ENCODE data around the gene ZHX3. TPM values are rescaled to one million over a fixed set of nuclear protein-coding genes. Genes with fewer than 3 reads are reported as not detected.
A peak's percentile ranks its signal among the peaks of the same experiment; 100 is the strongest.

ZHX3 gene
- total RNA-seq, 2 experiments from 2014 or later, result 12.8 to 15.4 TPM

GRCh38 chr20:41173161-41173721 lies 144.3 kb downstream of the ZHX3 start:
- intact Hi-C loops (cut with DNase I, micrococcal nuclease), result loop anchor here (1.0 to 5.0 kb wide), 3 partner anchors 36 to 167 kb away; partner anchors contain the start of genes LPIN3 (in 2 of the 2) and PLCG1 (in 1 of the 2)
- ChIA-PET POLR2A (no interaction called here), CTCF (interaction anchor here (0.6 to 3.8 kb wide), 23 partner anchors 8 to 261 kb away, joined by 3 to 25 read pairs (median 4); partner anchors contain the start of gene LPIN3)
- peak; percentile 78 for DNase-seq
- Mint-ChIP-seq H3K4me1 (peaks cover 6% of the 10 kb centered on the region), H3K27ac (peak overlapping the region; percentile 65), H3K9me3 (ENCODE audit: low read depth) (no peaks in the 10 kb centered on the region), H3K4me3 (no peak overlapping the region), H3K27me3 (no peaks in the 10 kb centered on the region), H3K36me3 (ENCODE audit: low read depth) (peaks cover 62% of the 10 kb centered on the region)
- ATAC-seq, result peak; percentile 78

- POLR2A ChIA-PET, result no interaction called here
- ATAC-seq, result peak; percentile 17
- Mint-ChIP-seq H3K4me3 (no peak overlapping the region), H3K4me1 (peaks cover 6% of the 10 kb centered on the region), H3K36me3 (ENCODE audit: low read depth) (peaks cover 62% of the 10 kb centered on the region), H3K27me3 (no peaks in the 10 kb centered on the region), H3K9me3 (ENCODE audit: low read depth) (no peaks in the 10 kb centered on the region), H3K27ac (peak overlapping the region; percentile 65)
- intact Hi-C loops (cut with DNase I, micrococcal nuclease), result loop anchor here (1.0 to 5.0 kb wide), 3 partner anchors 35 to 168 kb away; partner anchors contain the start of genes LPIN3 (in 2 of the 2) and PLCG1 (in 1 of the 2)
- CTCF ChIA-PET, result interaction anchor here (0.6 to 3.8 kb wide), 23 partner anchors 8 to 255 kb away, joined by 3 to 25 read pairs (median 4); partner anchors contain the start of gene LPIN3
- DNase-seq, result peak; percentile 6
These were observed 145.0 kb downstream of the ZHX3 start for GRCh38 chr20:41172296-41173140.

GRCh38 chr20:41171736-41172295 lies 145.7 kb downstream of the ZHX3 start:
- Mint-ChIP-seq H3K36me3 (ENCODE audit: low read depth) (peaks cover 68% of the 10 kb centered on the region), H3K9me3 (ENCODE audit: low read depth) (no peaks in the 10 kb centered on the region), H3K4me3 (no peak overlapping the region), H3K4me1 (peaks cover 11% of the 10 kb centered on the region), H3K27ac (peak overlapping the region; percentile 62), H3K27me3 (no peaks in the 10 kb centered on the region)
- ATAC-seq (no peak), DNase-seq (no peak)
- intact Hi-C loops (cut with DNase I, micrococcal nuclease), result loop anchor here in 1 of 2 experiments (5.0 kb wide), 1 partner anchor 35 kb away; the partner anchor contains the start of gene PLCG1
- POLR2A ChIA-PET, result no interaction called here
- CTCF ChIA-PET, result interaction anchor here (0.9 to 3.8 kb wide), 8 partner anchors 12 to 256 kb away, joined by 3 to 25 read pairs (median 14); partner anchors contain the start of gene LPIN3

DNA sequence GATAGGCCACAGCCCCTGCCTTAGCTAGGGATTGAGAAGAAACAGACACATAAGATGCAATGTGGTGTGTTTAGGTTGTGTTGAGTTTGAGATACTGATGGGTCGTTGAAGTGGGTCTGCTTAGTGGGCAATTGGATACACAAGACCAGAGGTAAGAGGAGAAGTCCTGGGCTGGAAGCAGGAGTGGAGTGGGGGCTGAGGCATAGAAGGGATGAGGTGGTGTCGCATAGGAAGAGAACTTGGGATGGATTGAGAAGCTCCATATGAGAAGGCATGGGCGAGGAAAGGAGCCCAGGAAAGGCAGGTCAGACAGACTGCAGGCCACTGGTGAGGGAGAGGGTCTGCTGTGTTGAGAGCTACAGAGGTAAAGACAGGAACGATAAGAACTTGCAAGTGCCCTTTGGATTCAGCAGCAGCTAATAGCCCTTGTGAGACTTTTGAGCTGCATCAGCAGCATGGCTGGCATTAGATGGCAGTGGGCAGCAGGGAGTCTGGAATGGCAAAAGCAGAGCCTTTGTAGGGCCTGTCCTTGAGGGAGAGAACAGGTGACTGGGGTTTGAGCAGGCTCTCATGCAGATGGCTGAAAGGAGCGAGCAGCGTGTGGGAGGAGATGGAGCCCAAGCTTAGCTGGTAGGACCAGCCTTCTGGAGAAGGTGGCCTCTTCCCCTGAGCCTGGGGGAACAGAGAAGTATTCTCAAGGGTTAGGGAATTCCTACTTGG lies 147.0 kb downstream of the ZHX3 start:
- intact Hi-C loops (cut with DNase I, micrococcal nuclease), result loop anchor here in 1 of 2 experiments (5.0 kb wide), 1 partner anchor 33 kb away; the partner anchor contains the start of gene PLCG1
- Mint-ChIP-seq H3K4me1 (peaks cover 18% of the 10 kb centered on the region), H3K27me3 (no peaks in the 10 kb centered on the region), H3K36me3 (ENCODE audit: low read depth) (peaks cover 71% of the 10 kb centered on the region), H3K9me3 (ENCODE audit: low read depth) (no peaks in the 10 kb centered on the region), H3K27ac (peak overlapping the region; percentile 45), H3K4me3 (no peak overlapping the region)
- POLR2A ChIA-PET, result interaction anchor here (0.6 to 2.1 kb wide), 2 partner anchors 12 to 231 kb away, joined by 4 to 8 read pairs; no protein-coding TSS in a partner anchor
- DNase-seq, result peak; percentile 3
- ATAC-seq, result no peak
- CTCF ChIA-PET, result interaction anchor here (0.7 to 3.8 kb wide), 6 partner anchors 14 to 502 kb away, joined by 3 to 25 read pairs (median 4); no protein-coding TSS in a partner anchor

DNA sequence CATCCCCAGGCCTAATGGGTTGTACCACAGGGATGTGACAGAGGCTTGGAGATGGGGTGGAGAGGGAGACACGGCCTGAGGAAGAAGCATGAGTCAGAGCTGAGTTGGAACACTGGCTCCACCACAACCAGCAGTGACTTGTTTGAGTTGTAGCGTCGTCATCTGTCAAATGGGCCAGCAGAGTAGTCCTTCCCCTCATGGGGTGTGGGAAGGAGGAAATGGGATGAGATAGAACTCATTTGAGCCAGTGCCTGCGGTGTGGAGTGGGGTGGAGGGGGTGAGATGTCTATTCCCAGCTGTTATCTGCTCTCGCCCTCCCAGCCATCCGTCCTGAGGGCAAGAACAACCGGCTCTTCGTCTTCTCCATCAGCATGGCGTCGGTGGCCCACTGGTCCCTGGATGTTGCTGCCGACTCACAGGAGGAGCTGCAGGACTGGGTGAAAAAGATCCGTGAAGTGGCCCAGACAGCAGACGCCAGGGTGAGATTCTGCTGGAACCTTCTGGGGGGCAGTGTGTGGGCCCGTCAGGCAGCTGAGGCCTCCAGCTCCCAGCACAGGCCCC lies 147.7 kb downstream of the ZHX3 start:
- ChIA-PET CTCF (interaction anchor here (0.7 to 2.2 kb wide), 3 partner anchors 13 to 502 kb away, joined by 3 to 6 read pairs (median 3); no protein-coding TSS in a partner anchor), POLR2A (interaction anchor here (2.1 kb wide), 1 partner anchor 12 kb away, joined by 8 read pairs; no protein-coding TSS in a partner anchor)
- intact Hi-C loops (cut with DNase I, micrococcal nuclease), result loop anchor here in 1 of 2 experiments (5.0 kb wide), 1 partner anchor 33 kb away; the partner anchor contains the start of gene PLCG1
- Mint-ChIP-seq H3K4me3 (no peak overlapping the region), H3K9me3 (ENCODE audit: low read depth) (no peaks in the 10 kb centered on the region), H3K27me3 (no peaks in the 10 kb centered on the region), H3K36me3 (ENCODE audit: low read depth) (peaks cover 76% of the 10 kb centered on the region), H3K27ac (peak overlapping the region; percentile 45), H3K4me1 (peaks cover 18% of the 10 kb centered on the region)
- no peak for ATAC-seq
- DNase-seq, result peak; percentile 4

GRCh38 chr20:41169162-41169690 lies 148.3 kb downstream of the ZHX3 start:
- no peak overlapping the region for H3K4me3 Mint-ChIP-seq
- intact Hi-C loops (cut with DNase I, micrococcal nuclease), result no loop called here
- ChIA-PET CTCF (interaction anchor here (1.3 to 2.2 kb wide), 2 partner anchors 12 to 34 kb away, joined by 3 to 6 read pairs; no protein-coding TSS in a partner anchor), POLR2A (interaction anchor here (2.1 kb wide), 1 partner anchor 11 kb away, joined by 8 read pairs; no protein-coding TSS in a partner anchor)
- no peaks in the 10 kb centered on the region for H3K27me3 Mint-ChIP-seq
- no peak for ATAC-seq
- peaks cover 18% of the 10 kb centered on the region for H3K4me1 Mint-ChIP-seq
- H3K36me3 Mint-ChIP-seq (ENCODE audit: low read depth), result peaks cover 74% of the 10 kb centered on the region
- no peaks in the 10 kb centered on the region for H3K9me3 Mint-ChIP-seq (ENCODE audit: low read depth)
- peak overlapping the region; percentile 45 for H3K27ac Mint-ChIP-seq
- DNase-seq, result peak; percentile 2

GRCh38 chr20:41168281-41169161 lies 149.0 kb downstream of the ZHX3 start:
- Mint-ChIP-seq H3K36me3 (ENCODE audit: low read depth) (peaks cover 77% of the 10 kb centered on the region), H3K4me3 (no peak overlapping the region), H3K4me1 (peaks cover 20% of the 10 kb centered on the region), H3K27me3 (no peaks in the 10 kb centered on the region), H3K9me3 (ENCODE audit: low read depth) (no peaks in the 10 kb centered on the region), H3K27ac (no peak overlapping the region)
- DNase-seq, result no peak
- ChIA-PET POLR2A (no interaction called here), CTCF (interaction anchor here (0.6 to 2.2 kb wide), 3 partner anchors 12 to 33 kb away, joined by 3 to 6 read pairs (median 4); no protein-coding TSS in a partner anchor)
- intact Hi-C loops (cut with DNase I, micrococcal nuclease), result no loop called here
- ATAC-seq, result no peak

- H3K36me3 Mint-ChIP-seq (ENCODE audit: low read depth), result peaks cover 76% of the 10 kb centered on the region
- CTCF ChIA-PET, result interaction anchor here (0.6 to 1.5 kb wide), 3 partner anchors 9 to 32 kb away, joined by 3 to 4 read pairs (median 3); no protein-coding TSS in a partner anchor
These were observed 149.9 kb downstream of the ZHX3 start for GRCh38 chr20:41167481-41168253.

GRCh38 chr20:41167118-41167470 lies 150.4 kb downstream of the ZHX3 start:
- Mint-ChIP-seq H3K4me1 (peaks cover 21% of the 10 kb centered on the region), H3K27me3 (no peaks in the 10 kb centered on the region), H3K4me3 (no peak overlapping the region), H3K27ac (peak overlapping the region; percentile 39), H3K9me3 (ENCODE audit: low read depth) (no peaks in the 10 kb centered on the region), H3K36me3 (ENCODE audit: low read depth) (peaks cover 74% of the 10 kb centered on the region)
- POLR2A ChIA-PET, result no interaction called here
- CTCF ChIA-PET, result interaction anchor here (1.5 kb wide), 1 partner anchor 9 kb away, joined by 3 read pairs; no protein-coding TSS in a partner anchor
- intact Hi-C loops (cut with DNase I, micrococcal nuclease), result no loop called here
- ATAC-seq, result no peak
- no peak for DNase-seq

More at GRCh38 chr20:41167481-41168253, 149.9 kb downstream of the ZHX3 start:
- Mint-ChIP-seq H3K27ac (peak overlapping the region; percentile 39), H3K9me3 (ENCODE audit: low read depth) (no peaks in the 10 kb centered on the region), H3K4me1 (peaks cover 20% of the 10 kb centered on the region), H3K4me3 (no peak overlapping the region), H3K27me3 (no peaks in the 10 kb centered on the region)
- DNase-seq (no peak), ATAC-seq (no peak)
- POLR2A ChIA-PET, result no interaction called here
- intact Hi-C loops (cut with DNase I, micrococcal nuclease), result no loop called here
